CD4-positive, CD25-positive, alpha-beta regulatory T cell (primary cell): ENCODE data around the gene TRAF2. TPM values are rescaled to one million over a fixed set of nuclear protein-coding genes. Genes with fewer than 3 reads are reported as not detected.
A peak's percentile ranks its signal among the peaks of the same experiment; 100 is the strongest.

Source experiments
- ATAC-seq, 2 donors: fragments of 150-1000 bp; cut with Tn5 transposase; one replicate each; pipeline ENCODE4 v1.10.0; 2021; ENCODE audit warnings: low read depth in 2 of 2, moderate number of reproducible peaks in 2 of 2, moderate library complexity in 1 of 2
- DNase-seq, 3 donors: peaks; one replicate each; pipeline versions ENCODE4 v3.0.0 to v3.0.0-alpha.2; 2012 to 2022; ENCODE audit warnings: mixed read lengths in 1 of 3
- H3K27ac ChIP-seq: one replicate; pipeline ENCODE4 v1.7.0; 2013; ENCODE audit warnings: mild to moderate bottlenecking, low read length; ENCODE audit not compliant: insufficient read depth, poor library complexity, severe bottlenecking
- H3K27me3 ChIP-seq: one replicate; pipeline ENCODE4 v1.7.0; 2013; ENCODE audit warnings: low read length; ENCODE audit not compliant: control insufficient read depth, insufficient read depth
- H3K36me3 ChIP-seq: one replicate; pipeline ENCODE4 v1.7.0; 2013; ENCODE audit warnings: mild to moderate bottlenecking, low read length, moderate library complexity; ENCODE audit not compliant: control insufficient read depth, insufficient read depth
- H3K4me1 ChIP-seq: 2 replicates; pipeline ENCODE4 v1.7.0; 2013; ENCODE audit warnings: mild to moderate bottlenecking, low read length; ENCODE audit not compliant: insufficient read depth, control insufficient read depth, poor library complexity, severe bottlenecking
- H3K4me3 ChIP-seq: one replicate; pipeline ENCODE4 v1.7.0; 2013; ENCODE audit warnings: low read depth, mild to moderate bottlenecking, low read length, moderate library complexity
- H3K9me3 ChIP-seq, 2 experiments: 1 replicate in 1 of 2; 2 replicates in 1 of 2; pipeline ENCODE4 v1.7.0; 2013; ENCODE audit warnings: low read length in 2 of 2, mild to moderate bottlenecking in 1 of 2, moderate library complexity in 1 of 2; ENCODE audit not compliant: control insufficient read depth in 2 of 2
- H3K27ac Mint-ChIP-seq, 3 donors: one replicate each; pipeline ENCODE4 v1.8.0; 2020 to 2022; ENCODE audit warnings: mild to moderate bottlenecking in 3 of 3, mixed read lengths in 3 of 3, moderate library complexity in 2 of 3
- H3K27me3 Mint-ChIP-seq: one replicate; pipeline ENCODE4 v1.8.0; 2022; ENCODE audit warnings: mild to moderate bottlenecking, mixed read lengths
- H3K36me3 Mint-ChIP-seq: one replicate; pipeline ENCODE4 v1.8.0; 2020; ENCODE audit warnings: mixed read lengths
- H3K4me1 Mint-ChIP-seq, 4 donors: one replicate each; pipeline ENCODE4 v1.8.0; 2020 to 2022; ENCODE audit warnings: mixed read lengths in 4 of 4, mild to moderate bottlenecking in 1 of 4
- H3K4me3 Mint-ChIP-seq, 4 donors: one replicate each; pipeline ENCODE4 v1.8.0; 2020 to 2022; ENCODE audit warnings: mild to moderate bottlenecking in 4 of 4, mixed read lengths in 4 of 4, moderate library complexity in 3 of 4
- H3K9me3 Mint-ChIP-seq, 7 donors: one replicate each; pipeline ENCODE4 v1.8.0; 2020 to 2022; ENCODE audit warnings: mixed read lengths in 7 of 7, mild to moderate bottlenecking in 3 of 7, moderate library complexity in 2 of 7
- polyA plus RNA-seq, 4 donors: library from polyadenylated mRNA; unstranded; fragments of 300-500 nt; fragmentation: Illumina TruSeq; gene quantifications; one replicate each; pipeline ENCODE4 v1.2.3, GENCODE V29; 2021
- total RNA-seq: library from RNA; stranded (reverse); gene quantifications from one replicate; pipeline ENCODE4 v1.2.3, GENCODE V29; 2022

Gene TRAF2
- total and polyA plus RNA-seq, 5 donors from 2014 or later, result 11.0 to 28.6 (median 16.8) TPM

DNA sequence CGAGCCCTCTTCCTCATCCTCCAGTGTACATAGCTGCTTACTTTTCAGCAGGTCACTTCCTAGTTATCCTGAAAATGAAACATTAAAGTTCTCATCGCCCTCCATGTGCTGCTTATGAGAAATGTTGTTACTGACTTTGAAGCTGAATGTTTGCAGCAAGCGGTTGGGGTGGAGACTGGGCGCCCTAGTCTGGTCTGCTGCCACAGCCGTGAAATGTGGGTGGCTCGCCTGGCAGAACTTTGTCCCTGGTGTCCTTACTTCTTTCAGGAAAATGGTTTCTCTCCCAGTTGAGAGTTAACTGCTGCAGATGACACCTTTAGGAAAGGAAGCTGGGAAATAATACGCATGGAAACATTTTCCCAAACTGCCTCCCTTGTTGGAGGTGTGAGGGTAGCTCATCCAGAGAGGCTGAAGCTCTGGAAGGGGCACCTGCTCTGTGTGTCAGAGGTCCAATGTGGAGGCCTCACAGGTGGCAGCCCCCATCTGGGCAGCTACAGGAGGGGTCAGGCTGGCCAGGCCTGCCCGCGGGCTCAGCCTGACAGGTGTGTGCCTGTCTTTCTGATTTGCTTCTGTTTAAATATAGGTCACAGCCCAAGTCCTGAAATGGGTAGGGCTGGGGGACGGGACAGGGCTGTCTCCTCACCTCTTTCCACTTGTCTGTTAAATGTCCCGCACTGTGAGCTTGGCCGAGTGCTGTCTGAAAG is 24.0 kb downstream of the TRAF2 start:
- Histone ChIP-seq H3K27ac (no peak overlapping the region), H3K27me3 (no peaks in the 10 kb centered on the region), H3K36me3 (peaks cover 53% of the 10 kb centered on the region), H3K4me3 (no peak overlapping the region), H3K4me1 (no peaks in the 10 kb centered on the region), H3K9me3 (no peaks in the 10 kb centered on the region)
- ATAC-seq, result no peak
- no peak for DNase-seq
- H3K4me1 Mint-ChIP-seq, result peaks cover 0 to 9% (median 4%) of the 10 kb centered on the region in 4 donors
- H3K27me3 Mint-ChIP-seq, result no peaks in the 10 kb centered on the region
- H3K36me3 Mint-ChIP-seq, result peaks cover 6% of the 10 kb centered on the region
- H3K27ac Mint-ChIP-seq, result no peak overlapping the region
- no peak overlapping the region for H3K4me3 Mint-ChIP-seq
- no peaks in the 10 kb centered on the region for H3K9me3 Mint-ChIP-seq

GRCh38 chr9:136910901-136911245 is 24.6 kb downstream of the TRAF2 start:
- H3K4me1 Mint-ChIP-seq, result peaks cover 0 to 10% (median 1%) of the 10 kb centered on the region in 4 donors
- Histone ChIP-seq H3K27me3 (no peaks in the 10 kb centered on the region), H3K27ac (no peak overlapping the region), H3K4me1 (no peaks in the 10 kb centered on the region), H3K9me3 (no peaks in the 10 kb centered on the region), H3K4me3 (no peak overlapping the region), H3K36me3 (peaks cover 59% of the 10 kb centered on the region)
- no peak for DNase-seq
- H3K9me3 Mint-ChIP-seq, result no peaks in the 10 kb centered on the region
- H3K36me3 Mint-ChIP-seq, result peaks cover 9% of the 10 kb centered on the region
- no peaks in the 10 kb centered on the region for H3K27me3 Mint-ChIP-seq
- H3K4me3 Mint-ChIP-seq, result no peak overlapping the region
- no peak overlapping the region for H3K27ac Mint-ChIP-seq
- no peak for ATAC-seq

GRCh38 chr9:136913701-136914438 is 27.6 kb downstream of the TRAF2 start:
- Mint-ChIP-seq H3K9me3 (no peaks in the 10 kb centered on the region), H3K4me3 (no peak overlapping the region), H3K27ac (peak overlapping the region in 1 of 3 donors; percentile 67), H3K36me3 (peaks cover 20% of the 10 kb centered on the region), H3K27me3 (no peaks in the 10 kb centered on the region), H3K4me1 (peaks cover 0 to 9% (median 0%) of the 10 kb centered on the region in 4 donors)
- Histone ChIP-seq H3K9me3 (no peaks in the 10 kb centered on the region), H3K4me3 (no peak overlapping the region), H3K27ac (no peak overlapping the region), H3K36me3 (peaks cover 67% of the 10 kb centered on the region), H3K4me1 (no peaks in the 10 kb centered on the region), H3K27me3 (no peaks in the 10 kb centered on the region)
- ATAC-seq, result no peak
- no peak for DNase-seq

DNA sequence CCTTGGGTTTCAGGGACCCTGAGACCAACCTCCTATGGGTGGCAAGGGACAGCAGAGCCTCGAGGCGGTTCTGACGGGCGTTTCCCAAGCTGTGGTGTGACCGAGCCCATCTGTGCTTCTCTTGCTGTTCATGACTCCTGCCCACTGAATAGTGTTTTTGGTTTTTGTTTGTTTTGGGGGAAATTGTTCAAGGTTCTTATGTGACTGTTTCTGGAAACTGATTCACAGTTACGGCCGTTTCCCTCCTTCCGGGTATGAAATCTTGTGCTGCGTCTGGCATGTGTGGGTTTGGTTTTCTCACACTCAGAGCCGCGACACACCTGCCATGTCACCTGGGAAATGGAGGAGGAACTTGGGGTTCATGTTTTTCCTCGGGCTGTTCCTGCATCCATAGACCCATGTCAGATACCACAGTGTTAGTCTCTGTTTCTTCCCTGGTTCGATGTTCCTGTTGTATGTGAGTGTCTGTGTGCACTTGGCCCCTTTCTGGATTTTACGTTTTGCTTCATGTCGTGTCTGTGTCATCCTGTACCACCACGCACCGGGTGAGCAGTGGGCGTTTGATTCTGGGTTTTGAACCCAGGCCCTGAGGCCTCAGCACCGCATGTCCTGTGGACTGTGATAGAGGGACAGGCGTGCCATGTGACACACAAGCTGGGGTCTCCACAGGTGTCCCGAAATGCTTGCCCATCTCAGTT is 29.5 kb downstream of the TRAF2 start:
- Histone ChIP-seq H3K27me3 (no peaks in the 10 kb centered on the region), H3K36me3 (peaks cover 61% of the 10 kb centered on the region), H3K4me1 (no peaks in the 10 kb centered on the region), H3K4me3 (no peak overlapping the region), H3K27ac (no peak overlapping the region), H3K9me3 (no peaks in the 10 kb centered on the region)
- peaks cover 27% of the 10 kb centered on the region for H3K36me3 Mint-ChIP-seq
- H3K4me3 Mint-ChIP-seq, result no peak overlapping the region
- no peaks in the 10 kb centered on the region for H3K9me3 Mint-ChIP-seq
- DNase-seq (no peak), ATAC-seq (no peak)
- H3K27me3 Mint-ChIP-seq, result no peaks in the 10 kb centered on the region
- H3K4me1 Mint-ChIP-seq, result peaks cover 0 to 8% (median 0%) of the 10 kb centered on the region in 4 donors
- peak overlapping the region in 2 of 3 donors; percentile 41 to 55 for H3K27ac Mint-ChIP-seq

- Mint-ChIP-seq H3K27me3 (no peaks in the 10 kb centered on the region), H3K36me3 (peaks cover 27% of the 10 kb centered on the region)
- no peak for ATAC-seq
Observed at GRCh38 chr9:136916330-136917184, 30.2 kb downstream of the TRAF2 start.

DNA sequence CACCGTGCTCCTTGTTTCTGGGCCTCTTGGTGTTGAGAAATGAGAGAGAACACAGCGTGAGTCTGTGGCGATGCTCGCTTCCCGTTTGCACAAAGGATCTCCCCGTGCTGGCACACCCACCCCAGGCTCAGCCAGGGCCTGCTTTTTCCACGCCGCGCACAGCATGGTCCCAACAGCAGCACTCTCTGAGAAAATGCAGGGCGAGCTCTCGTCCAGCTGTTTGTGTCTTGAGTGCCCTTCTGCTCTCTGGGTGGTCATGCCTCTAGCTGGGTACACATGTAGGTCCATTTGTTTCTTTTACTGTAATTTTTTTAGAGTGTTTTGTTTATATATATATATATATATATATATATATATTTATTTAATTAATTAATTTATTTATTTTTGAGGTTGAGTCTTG is 31.6 kb downstream of the TRAF2 start:
- Mint-ChIP-seq H3K27ac (no peak overlapping the region), H3K27me3 (no peaks in the 10 kb centered on the region), H3K36me3 (peaks cover 27% of the 10 kb centered on the region)

More at GRCh38 chr9:136916330-136917184, 30.2 kb downstream of the TRAF2 start:
- Histone ChIP-seq H3K4me3 (no peak overlapping the region), H3K36me3 (peaks cover 63% of the 10 kb centered on the region), H3K27me3 (no peaks in the 10 kb centered on the region), H3K27ac (no peak overlapping the region), H3K4me1 (no peaks in the 10 kb centered on the region), H3K9me3 (no peaks in the 10 kb centered on the region)
- H3K4me1 Mint-ChIP-seq, result peaks cover 0 to 7% (median 0%) of the 10 kb centered on the region in 4 donors
- DNase-seq, result no peak
- peak overlapping the region; percentile 20 to 55 (median 41) for H3K27ac Mint-ChIP-seq
- no peaks in the 10 kb centered on the region for H3K9me3 Mint-ChIP-seq
- H3K4me3 Mint-ChIP-seq, result no peak overlapping the region

DNA sequence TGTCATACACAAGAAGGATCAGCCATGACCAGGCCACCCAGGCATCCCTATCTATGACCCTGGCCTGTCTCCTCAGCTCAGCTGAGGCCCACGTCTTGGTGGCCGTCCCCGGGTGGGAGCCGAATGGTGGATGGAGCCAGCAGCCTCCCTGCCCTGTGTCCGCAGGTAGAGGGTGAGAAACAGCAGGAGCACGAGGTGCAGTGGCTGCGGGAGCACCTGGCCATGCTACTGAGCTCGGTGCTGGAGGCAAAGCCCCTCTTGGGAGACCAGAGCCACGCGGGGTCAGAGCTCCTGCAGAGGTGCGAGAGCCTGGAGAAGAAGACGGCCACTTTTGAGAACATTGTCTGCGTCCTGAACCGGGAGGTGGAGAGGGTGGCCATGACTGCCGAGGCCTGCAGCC is 33.8 kb downstream of the TRAF2 start:
- H3K27me3 ChIP-seq, result no peaks in the 10 kb centered on the region
- no peaks in the 10 kb centered on the region for H3K4me1 ChIP-seq
- H3K4me1 Mint-ChIP-seq, result peaks cover 0 to 8% (median 1%) of the 10 kb centered on the region in 4 donors
- no peak overlapping the region for H3K27ac Mint-ChIP-seq
- DNase-seq, result no peak
- no peaks in the 10 kb centered on the region for H3K9me3 ChIP-seq
- no peaks in the 10 kb centered on the region for H3K9me3 Mint-ChIP-seq
- peaks cover 54% of the 10 kb centered on the region for H3K36me3 ChIP-seq
- no peak overlapping the region for H3K4me3 Mint-ChIP-seq
- H3K36me3 Mint-ChIP-seq, result peaks cover 27% of the 10 kb centered on the region
- ATAC-seq, result no peak
- H3K27me3 Mint-ChIP-seq, result no peaks in the 10 kb centered on the region
- no peak overlapping the region for H3K27ac ChIP-seq
- no peak overlapping the region for H3K4me3 ChIP-seq

More for the DNA sequence above, 31.6 kb downstream of the TRAF2 start:
- Histone ChIP-seq H3K9me3 (no peaks in the 10 kb centered on the region), H3K27ac (no peak overlapping the region), H3K4me1 (no peaks in the 10 kb centered on the region), H3K27me3 (no peaks in the 10 kb centered on the region), H3K36me3 (peaks cover 67% of the 10 kb centered on the region), H3K4me3 (no peak overlapping the region)
- no peak overlapping the region for H3K4me3 Mint-ChIP-seq
- no peaks in the 10 kb centered on the region for H3K9me3 Mint-ChIP-seq
- ATAC-seq (no peak), DNase-seq (no peak)
- H3K4me1 Mint-ChIP-seq, result peaks cover 0 to 7% (median 0%) of the 10 kb centered on the region in 4 donors
